Activated CD8-positive, alpha-beta T cell treated with anti-CD3 and anti-CD28 coated beads for 36 hours (primary cell): ENCODE results near the gene DAGLB. TPM values are rescaled to one million over a fixed set of nuclear protein-coding genes. Genes with fewer than 3 reads are reported as not detected.
A peak's percentile ranks its signal among the peaks of the same experiment; 100 is the strongest.
"Not testable (repeated sequence)": the region's sequence is repeated elsewhere in the genome, so short reads cannot be mapped to it uniquely, and the experiment has no call there.

ENCODE experiments used
- ATAC-seq: fragments of 200-7000 bp; cut with Tn5 transposase; one replicate; pipeline ENCODE4 v1.10.0; 2021; ENCODE audit warnings: mild to moderate bottlenecking, moderate library complexity
- CTCF ChIA-PET: fragments of 350-600 bp; sonication (Branson Sonifier 250); formaldehyde crosslinking; loops from one replicate; lab custom pipeline; 2021; ENCODE audit warnings: antibody characterized with exemption; lab: Charles Lee
- POLR2A ChIA-PET: fragments of 350-600 bp; sonication (Branson Sonifier 250); formaldehyde crosslinking; loops from one replicate; lab custom pipeline; 2021; ENCODE audit warnings: antibody characterized with exemption; lab: Charles Lee
- DNase-seq: peaks from one replicate; pipeline ENCODE4 v3.0.0-alpha.2; 2020
- H3K27ac Mint-ChIP-seq: one replicate; pipeline ENCODE4 v1.8.0; 2021; ENCODE audit warnings: mild to moderate bottlenecking, mixed read lengths
- H3K27me3 Mint-ChIP-seq: one replicate; pipeline ENCODE4 v1.8.0; 2021; ENCODE audit warnings: mixed read lengths
- H3K36me3 Mint-ChIP-seq: one replicate; pipeline ENCODE4 v1.8.0; 2021; ENCODE audit warnings: low read depth, mixed read lengths
- H3K4me1 Mint-ChIP-seq: one replicate; pipeline ENCODE4 v1.8.0; 2021; ENCODE audit warnings: low read depth, mixed read lengths
- H3K4me3 Mint-ChIP-seq: one replicate; pipeline ENCODE4 v1.8.0; 2021; ENCODE audit warnings: mild to moderate bottlenecking, moderate library complexity, mixed read lengths
- H3K9me3 Mint-ChIP-seq: one replicate; pipeline ENCODE4 v1.8.0; 2021; ENCODE audit warnings: mixed read lengths
- CTCF ChIP-seq: fragments of 200-600 bp; IDR thresholded peaks from one replicate; pipeline ENCODE4 v1.8.0; 2022; ENCODE audit warnings: antibody characterized with exemption, mild to moderate bottlenecking
- intact Hi-C: fragments of 100-400 bp; cut with micrococcal nuclease; formaldehyde crosslinking; loops from one replicate; pipeline ENCODE4 v1.10.0; 2022
- total RNA-seq, 2 experiments: library from RNA; stranded (reverse); gene quantifications; one replicate each; pipeline ENCODE4 v1.2.3, GENCODE V29; 2021

The DAGLB gene
- total RNA-seq, 2 experiments from 2014 or later: 17.7 to 20.2 TPM

GRCh38 chr7:6478186-6478585 is 30.4 kb upstream of the DAGLB start:
- no peak for DNase-seq
- Mint-ChIP-seq H3K27me3 (no peaks in the 10 kb centered on the region), H3K4me3 (no peak overlapping the region), H3K27ac (no peak overlapping the region), H3K36me3 (peaks cover 38% of the 10 kb centered on the region), H3K9me3 (no peaks in the 10 kb centered on the region), H3K4me1 (peaks cover 75% of the 10 kb centered on the region)
- ChIA-PET CTCF (interaction anchor here (1.2 to 1.4 kb wide), 2 partner anchors 41 to 622 kb away, joined by 3 read pairs; no protein-coding TSS in a partner anchor), POLR2A (no interaction called here)
- no peak for ATAC-seq
- TF ChIP-seq CTCF: no peak
- intact Hi-C loops: no loop called here

DNA sequence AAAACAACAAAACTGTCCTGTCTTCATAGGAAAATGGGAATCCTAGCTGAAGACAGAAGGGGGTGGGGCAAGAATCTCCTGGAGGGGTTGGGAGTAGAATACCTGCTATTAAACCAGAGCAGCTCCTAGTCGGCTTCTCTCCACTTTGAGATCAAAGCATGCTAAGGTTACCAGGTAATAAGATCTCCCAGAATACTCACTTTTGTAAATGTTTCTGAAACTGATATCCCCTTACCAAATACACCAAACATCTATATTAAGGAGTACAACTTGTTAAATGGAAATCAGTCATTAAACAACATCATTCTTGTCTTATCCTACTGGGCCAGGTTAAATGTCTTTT is 29.5 kb upstream of the DAGLB start:
- POLR2A ChIA-PET: no interaction called here
- ATAC-seq: no peak
- H3K36me3 Mint-ChIP-seq: peaks cover 33% of the 10 kb centered on the region
- peak overlapping the region; percentile 3 for H3K27ac Mint-ChIP-seq
- no peak for DNase-seq
- intact Hi-C loops: no loop called here
- H3K9me3 Mint-ChIP-seq: no peaks in the 10 kb centered on the region
- no peaks in the 10 kb centered on the region for H3K27me3 Mint-ChIP-seq
- no peak overlapping the region for H3K4me3 Mint-ChIP-seq
- TF ChIP-seq CTCF: no peak
- peaks cover 71% of the 10 kb centered on the region for H3K4me1 Mint-ChIP-seq
- CTCF ChIA-PET: no interaction called here

DNA sequence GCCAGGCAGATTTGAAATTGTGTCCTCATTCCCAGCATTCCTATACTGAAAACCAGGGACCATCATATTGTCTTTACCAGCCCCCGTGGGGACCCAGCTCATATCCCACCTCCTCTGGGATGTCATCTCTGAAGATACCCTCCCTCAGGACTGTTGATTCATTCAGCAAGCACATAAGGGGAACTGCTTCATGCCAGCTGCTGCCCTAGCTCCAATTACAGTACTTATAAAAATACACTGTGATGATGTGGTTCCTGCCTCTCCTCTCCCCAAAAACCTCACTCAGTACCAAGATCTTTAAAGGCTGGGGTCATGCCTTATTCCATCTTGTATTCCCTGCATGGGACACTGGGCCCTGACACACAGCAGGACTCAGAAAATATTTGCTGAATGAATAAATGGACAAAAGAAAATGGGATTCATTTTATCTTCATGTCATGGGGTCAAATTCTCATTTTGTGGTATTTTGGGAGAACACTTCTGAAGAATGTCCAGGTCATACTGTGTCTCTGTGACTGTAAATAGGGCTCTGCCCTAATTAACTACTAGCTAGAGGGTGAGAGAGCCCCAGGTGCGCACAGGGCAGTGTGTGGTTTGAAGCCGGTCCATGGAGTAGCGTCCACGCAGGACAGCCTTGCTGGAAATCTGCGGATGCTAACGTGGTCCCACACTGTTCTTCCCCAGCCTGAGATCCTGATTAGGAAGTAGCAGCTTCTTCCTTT is 29.0 kb upstream of the DAGLB start:
- Mint-ChIP-seq H3K27me3 (no peaks in the 10 kb centered on the region), H3K4me3 (no peak overlapping the region), H3K9me3 (no peaks in the 10 kb centered on the region), H3K4me1 (peaks cover 68% of the 10 kb centered on the region), H3K27ac (peak overlapping the region; percentile 10), H3K36me3 (peaks cover 35% of the 10 kb centered on the region)
- ChIA-PET CTCF (no interaction called here), POLR2A (no interaction called here)
- ATAC-seq (no peak), DNase-seq (no peak)
- TF ChIP-seq CTCF: no peak
- intact Hi-C loops: no loop called here

GRCh38 chr7:6475433-6476186 is 27.9 kb upstream of the DAGLB start:
- intact Hi-C loops: no loop called here
- DNase-seq: no peak
- peak; percentile 32 for ATAC-seq
- ChIA-PET POLR2A (interaction anchor here (0.6 to 1.7 kb wide), 5 partner anchors 9 to 468 kb away, joined by 3 to 6 read pairs (median 3); partner anchors contain the start of gene DAGLB), CTCF (interaction anchor here (0.7 kb wide), 1 partner anchor 24 kb away, joined by 3 read pairs; no protein-coding TSS in a partner anchor)
- Mint-ChIP-seq H3K4me1 (peaks cover 57% of the 10 kb centered on the region), H3K4me3 (no peak overlapping the region), H3K36me3 (peaks cover 26% of the 10 kb centered on the region), H3K27ac (peak overlapping the region; percentile 68), H3K27me3 (no peaks in the 10 kb centered on the region), H3K9me3 (no peaks in the 10 kb centered on the region)
- peak; percentile 11 for TF ChIP-seq CTCF

DNA sequence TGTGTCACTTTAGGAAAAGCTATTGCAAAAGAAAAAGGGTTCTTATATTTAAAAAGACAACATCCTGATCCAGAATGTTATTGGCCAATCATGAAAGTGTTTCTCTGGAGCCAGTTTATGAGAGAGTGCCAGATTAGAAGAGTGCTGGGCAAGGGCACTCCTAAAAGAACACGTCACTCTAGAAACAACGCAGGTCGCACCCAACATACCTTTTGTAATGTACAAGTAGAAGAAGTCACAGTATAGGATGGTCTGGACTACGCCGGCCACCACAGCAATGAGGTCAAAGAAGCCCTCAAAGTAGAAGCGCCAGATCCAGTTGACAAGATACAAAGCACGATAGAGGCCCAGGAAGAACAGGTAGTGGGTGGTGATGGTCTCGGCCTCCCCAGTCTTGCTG is 18.1 kb upstream of the DAGLB start:
- H3K36me3 Mint-ChIP-seq: peaks cover 40% of the 10 kb centered on the region
- no peaks in the 10 kb centered on the region for H3K9me3 Mint-ChIP-seq
- no peak overlapping the region for H3K27ac Mint-ChIP-seq
- H3K27me3 Mint-ChIP-seq: no peaks in the 10 kb centered on the region
- ATAC-seq: no peak
- intact Hi-C loops: no loop called here
- ChIA-PET CTCF (no interaction called here), POLR2A (interaction anchor here (1.2 to 1.3 kb wide), 2 partner anchors 14 to 17 kb away, joined by 3 read pairs; no protein-coding TSS in a partner anchor)
- H3K4me1 Mint-ChIP-seq: no peaks in the 10 kb centered on the region
- no peak overlapping the region for H3K4me3 Mint-ChIP-seq
- TF ChIP-seq CTCF: no peak
- DNase-seq: no peak

DNA sequence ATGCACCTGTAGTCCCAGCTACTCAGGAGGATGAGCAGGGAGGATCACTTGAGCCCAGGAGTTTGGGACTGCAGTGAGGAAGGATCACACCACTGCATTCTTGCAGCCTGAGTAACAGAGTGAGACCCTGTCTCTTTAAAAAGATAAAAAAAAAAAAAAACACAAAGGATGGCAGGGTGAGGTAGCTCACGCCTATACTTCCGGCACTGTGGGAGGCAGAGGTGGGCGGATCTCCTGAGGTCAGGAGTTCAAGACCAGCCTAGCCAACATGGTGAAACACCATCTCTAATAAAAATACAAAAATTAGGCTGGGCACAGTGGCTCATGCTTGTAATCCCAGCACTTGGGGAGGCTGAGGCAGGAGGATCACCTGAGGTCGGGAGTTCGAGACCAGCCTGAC is 15.9 kb upstream of the DAGLB start:
- CTCF ChIA-PET: interaction anchor here (1.2 to 1.4 kb wide), 2 partner anchors 53 to 95 kb away, joined by 3 to 5 read pairs; no protein-coding TSS in a partner anchor
- H3K27me3 Mint-ChIP-seq: not testable (repeated sequence)

More for the DNA sequence above, 15.9 kb upstream of the DAGLB start:
- H3K9me3 Mint-ChIP-seq, H3K4me1 Mint-ChIP-seq, intact Hi-C loops, DNase-seq, ATAC-seq, H3K4me3 Mint-ChIP-seq, H3K27ac Mint-ChIP-seq, POLR2A ChIA-PET: not testable (repeated sequence)
- H3K36me3 Mint-ChIP-seq: peaks cover 29% of the 10 kb centered on the region
